K562 (cell line): ENCODE measurements around the gene RECQL5. TPM values are rescaled to one million over a fixed set of nuclear protein-coding genes. Genes with fewer than 3 reads are reported as not detected.
A peak's percentile ranks its signal among the peaks of the same experiment; 100 is the strongest.

Source experiments
- E2F3 ChIP-seq: fragments of 250-450 bp; sonication (Bioruptor Pico); IDR thresholded peaks from 2 replicates; pipeline ENCODE4 v1.4.0; 2020; ENCODE audit warnings: mild to moderate bottlenecking
- HMGN3 ChIP-seq: IDR thresholded peaks from 2 replicates; pipeline ENCODE4 v1.6.1; 2011; ENCODE audit warnings: borderline replicate concordance, low read depth, mild to moderate bottlenecking, mixed read lengths, low read length; ENCODE audit not compliant: insufficient read length; ENCODE audit errors: extremely low read depth
- MCM3 ChIP-seq: fragments of 450-650 bp; IDR thresholded peaks from 2 replicates; pipeline ENCODE4 v1.6.1; 2016
- PHTF2 ChIP-seq: fragments of 250-450 bp; sonication (Bioruptor Pico); IDR thresholded peaks from 2 replicates; pipeline ENCODE4 v1.5.0; 2021; ENCODE audit warnings: mild to moderate bottlenecking
- SPI1 ChIP-seq: IDR thresholded peaks from 2 replicates; pipeline ENCODE4 v1.6.1; 2011; ENCODE audit warnings: low read depth, low read length, control low read depth, borderline replicate concordance
- SRSF7 ChIP-seq: fragments of 200-400 bp; formaldehyde crosslinking; optimal IDR thresholded peaks from 2 replicates; pipeline ENCODE3; 2017; ENCODE audit warnings: mild to moderate bottlenecking, low read depth, low read length
- TBL1XR1 ChIP-seq, 2 experiments: IDR thresholded peaks; 2 replicates each; pipeline ENCODE4 v1.6.1; 2012; ENCODE audit warnings: improper control_type of control experiment in 2 of 2, low read length in 2 of 2, mild to moderate bottlenecking in 1 of 2
- ZNF184 ChIP-seq: sonication (generic); formaldehyde crosslinking; IDR thresholded peaks from 2 replicates; pipeline ENCODE4 v1.5.0; 2020; ENCODE audit warnings: missing genetic modification reagents
- ZNF695 ChIP-seq: fragments of 450-650 bp; formaldehyde crosslinking; IDR thresholded peaks from 2 replicates; pipeline ENCODE4 v1.4.0; 2020; ENCODE audit warnings: mild to moderate bottlenecking, moderate library complexity
- polyA plus RNA-seq, 8 experiments: library from polyadenylated mRNA; depleted of rRNA in 4 of 8; stranded (reverse) in 5 of 8; unstranded in 3 of 8; fragments of >200 nt; fragmentation: Nextera tagmentation in 2 of 8; fragmentation: Illumina TruSeq in 1 of 8; extraction: Ambion mirVana in 2 of 8; extraction: Trizol in 1 of 8; gene quantifications; 2 replicates each; pipeline versions ENCODE4 v1.2.1 to v1.2.3, GENCODE V29; 2011 to 2014; ENCODE audit warnings: inconsistent platforms in 1 of 8, missing spikeins in 1 of 8
- total RNA-seq, 7 experiments: library from RNA; depleted of rRNA in 6 of 7; stranded (reverse); fragments of >200 nt in 6 of 7; fragmentation: Illumina TruSeq in 2 of 7; extraction: Trizol in 2 of 7; gene quantifications; 2 replicates each; pipeline versions ENCODE4 v1.2.1 to v1.2.3, GENCODE V29; 2011 to 2021; ENCODE audit warnings: low replicate concordance in 1 of 7
- TF ChIP-seq, protein P1 (sequence below), 2 experiments: fragments of 450-650 bp; conservative IDR thresholded peaks; 2 replicates each; pipeline ENCODE4 v1.6.1; 2017; ENCODE audit warnings: mild to moderate bottlenecking in 2 of 2, moderate library complexity in 2 of 2
- TF ChIP-seq, protein P2 (sequence below): sonication (generic); formaldehyde crosslinking; IDR thresholded peaks from 2 replicates; pipeline ENCODE4 v1.8.0; 2022; ENCODE audit warnings: mild to moderate bottlenecking, missing genetic modification reagents
- TF ChIP-seq, protein P3 (sequence below), 3 experiments: fragments of 200-800 bp in 1 of 3; fragments of 250-450 bp in 1 of 3; fragments of 450-650 bp in 1 of 3; sonication (Bioruptor Pico) in 1 of 3; sonication (Bioruptor generic) in 1 of 3; formaldehyde crosslinking in 1 of 3; IDR thresholded peaks; 2 replicates each; pipeline versions ENCODE4 v1.6.1 to v1.8.0; 2016 to 2022; ENCODE audit warnings: mild to moderate bottlenecking in 2 of 3, missing genetic modification characterization in 2 of 3, missing compliant biosample characterization in 1 of 3, moderate library complexity in 1 of 3
- TF ChIP-seq, protein P4 (sequence below): sonication (generic); formaldehyde crosslinking; IDR thresholded peaks from 2 replicates; pipeline ENCODE4 v1.8.0; 2022; ENCODE audit warnings: mild to moderate bottlenecking, missing genetic modification reagents, borderline replicate concordance
- TF ChIP-seq, protein P5 (sequence below): sonication (generic); formaldehyde crosslinking; IDR thresholded peaks from 2 replicates; pipeline ENCODE4 v1.8.1; 2023; ENCODE audit warnings: mild to moderate bottlenecking, missing genetic modification reagents

RECQL5 gene
- total and polyA plus RNA-seq, 9 of the 15 experiments (the other 6 are each of a cell fraction or from before 2014, with no cell fraction given): 4.1 to 34.8 (median 16.4) TPM

DNA sequence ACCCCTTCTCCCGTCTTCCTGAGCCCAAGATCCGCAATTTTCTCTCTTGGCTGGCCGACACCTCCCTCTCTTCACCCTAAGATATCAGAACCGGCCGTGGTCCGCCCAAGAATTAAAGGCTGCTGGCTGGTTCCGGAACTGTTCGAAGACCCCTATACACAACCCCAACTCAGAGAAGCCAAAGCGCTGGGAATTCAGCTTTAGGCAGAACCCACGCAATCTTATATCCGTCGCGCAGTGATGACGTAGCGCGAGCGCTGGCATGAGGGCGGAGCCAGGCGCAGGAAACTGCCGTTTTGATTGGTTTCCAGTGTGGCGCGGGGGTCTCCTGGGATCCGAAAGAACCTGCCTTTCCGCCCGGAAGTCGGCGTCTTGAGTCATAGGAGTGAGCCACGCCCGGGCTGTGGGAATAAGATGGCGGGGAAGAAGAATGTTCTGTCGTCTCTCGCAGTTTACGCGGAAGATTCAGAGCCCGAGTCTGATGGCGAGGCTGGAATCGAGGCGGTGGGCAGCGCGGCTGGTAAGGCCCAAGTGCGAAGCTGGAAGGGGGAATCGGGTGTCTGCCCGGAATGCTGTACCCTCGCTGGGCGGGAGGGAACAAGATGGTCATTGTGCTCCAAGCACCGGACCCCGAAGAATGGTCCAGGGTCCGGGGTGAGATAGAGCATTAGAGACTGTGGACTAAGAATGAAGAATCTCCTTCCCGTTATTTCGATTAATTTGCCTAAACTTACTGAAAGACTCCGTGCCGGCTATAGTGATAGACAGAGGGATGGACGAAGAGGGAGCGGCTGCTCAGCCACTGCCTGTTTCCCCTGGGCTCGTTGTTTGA lies at the start of gene RECQL5, which contains the start of gene SAP30BP (continued):
- TF ChIP-seq, protein P1, sequence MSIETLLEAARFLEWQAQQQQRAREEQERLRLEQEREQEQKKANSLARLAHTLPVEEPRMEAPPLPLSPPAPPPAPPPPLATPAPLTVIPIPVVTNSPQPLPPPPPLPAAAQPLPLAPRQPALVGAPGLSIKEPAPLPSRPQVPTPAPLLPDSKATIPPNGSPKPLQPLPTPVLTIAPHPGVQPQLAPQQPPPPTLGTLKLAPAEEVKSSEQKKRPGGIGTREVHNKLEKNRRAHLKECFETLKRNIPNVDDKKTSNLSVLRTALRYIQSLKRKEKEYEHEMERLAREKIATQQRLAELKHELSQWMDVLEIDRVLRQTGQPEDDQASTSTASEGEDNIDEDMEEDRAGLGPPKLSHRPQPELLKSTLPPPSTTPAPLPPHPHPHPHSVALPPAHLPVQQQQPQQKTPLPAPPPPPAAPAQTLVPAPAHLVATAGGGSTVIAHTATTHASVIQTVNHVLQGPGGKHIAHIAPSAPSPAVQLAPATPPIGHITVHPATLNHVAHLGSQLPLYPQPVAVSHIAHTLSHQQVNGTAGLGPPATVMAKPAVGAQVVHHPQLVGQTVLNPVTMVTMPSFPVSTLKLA (conservative IDR thresholded peaks at IDR 0.05): peak; percentile 86 to 93
- peak in 1 of 2 experiments; percentile 87; a peak in 2 of 4 replicates for TF ChIP-seq TBL1XR1 (IDR thresholded peaks at IDR 0.05; ENCODE audit: low read length in 2 of 2)
- TF ChIP-seq, protein P2, sequence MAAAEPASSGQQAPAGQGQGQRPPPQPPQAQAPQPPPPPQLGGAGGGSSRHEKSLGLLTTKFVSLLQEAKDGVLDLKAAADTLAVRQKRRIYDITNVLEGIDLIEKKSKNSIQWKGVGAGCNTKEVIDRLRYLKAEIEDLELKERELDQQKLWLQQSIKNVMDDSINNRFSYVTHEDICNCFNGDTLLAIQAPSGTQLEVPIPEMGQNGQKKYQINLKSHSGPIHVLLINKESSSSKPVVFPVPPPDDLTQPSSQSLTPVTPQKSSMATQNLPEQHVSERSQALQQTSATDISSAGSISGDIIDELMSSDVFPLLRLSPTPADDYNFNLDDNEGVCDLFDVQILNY (CRISPR knock-in tag): no peak
- no peak for TF ChIP-seq PHTF2
- TF ChIP-seq, protein P3, sequence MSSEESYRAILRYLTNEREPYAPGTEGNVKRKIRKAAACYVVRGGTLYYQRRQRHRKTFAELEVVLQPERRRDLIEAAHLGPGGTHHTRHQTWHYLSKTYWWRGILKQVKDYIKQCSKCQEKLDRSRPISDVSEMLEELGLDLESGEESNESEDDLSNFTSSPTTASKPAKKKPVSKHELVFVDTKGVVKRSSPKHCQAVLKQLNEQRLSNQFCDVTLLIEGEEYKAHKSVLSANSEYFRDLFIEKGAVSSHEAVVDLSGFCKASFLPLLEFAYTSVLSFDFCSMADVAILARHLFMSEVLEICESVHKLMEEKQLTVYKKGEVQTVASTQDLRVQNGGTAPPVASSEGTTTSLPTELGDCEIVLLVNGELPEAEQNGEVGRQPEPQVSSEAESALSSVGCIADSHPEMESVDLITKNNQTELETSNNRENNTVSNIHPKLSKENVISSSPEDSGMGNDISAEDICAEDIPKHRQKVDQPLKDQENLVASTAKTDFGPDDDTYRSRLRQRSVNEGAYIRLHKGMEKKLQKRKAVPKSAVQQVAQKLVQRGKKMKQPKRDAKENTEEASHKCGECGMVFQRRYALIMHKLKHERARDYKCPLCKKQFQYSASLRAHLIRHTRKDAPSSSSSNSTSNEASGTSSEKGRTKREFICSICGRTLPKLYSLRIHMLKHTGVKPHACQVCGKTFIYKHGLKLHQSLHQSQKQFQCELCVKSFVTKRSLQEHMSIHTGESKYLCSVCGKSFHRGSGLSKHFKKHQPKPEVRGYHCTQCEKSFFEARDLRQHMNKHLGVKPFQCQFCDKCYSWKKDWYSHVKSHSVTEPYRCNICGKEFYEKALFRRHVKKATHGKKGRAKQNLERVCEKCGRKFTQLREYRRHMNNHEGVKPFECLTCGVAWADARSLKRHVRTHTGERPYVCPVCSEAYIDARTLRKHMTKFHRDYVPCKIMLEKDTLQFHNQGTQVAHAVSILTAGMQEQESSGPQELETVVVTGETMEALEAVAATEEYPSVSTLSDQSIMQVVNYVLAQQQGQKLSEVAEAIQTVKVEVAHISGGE (CRISPR knock-in tag; IDR thresholded peaks at IDR 0.05): no peak; a peak in 1 of 6 replicates
- no peak for TF ChIP-seq ZNF184 (CRISPR knock-in tag)
- TF ChIP-seq E2F3 (CRISPR knock-in tag): 0 out of 2 replicates have a peak, but pooled peaks have one; percentile 57
- TF ChIP-seq, protein P4, sequence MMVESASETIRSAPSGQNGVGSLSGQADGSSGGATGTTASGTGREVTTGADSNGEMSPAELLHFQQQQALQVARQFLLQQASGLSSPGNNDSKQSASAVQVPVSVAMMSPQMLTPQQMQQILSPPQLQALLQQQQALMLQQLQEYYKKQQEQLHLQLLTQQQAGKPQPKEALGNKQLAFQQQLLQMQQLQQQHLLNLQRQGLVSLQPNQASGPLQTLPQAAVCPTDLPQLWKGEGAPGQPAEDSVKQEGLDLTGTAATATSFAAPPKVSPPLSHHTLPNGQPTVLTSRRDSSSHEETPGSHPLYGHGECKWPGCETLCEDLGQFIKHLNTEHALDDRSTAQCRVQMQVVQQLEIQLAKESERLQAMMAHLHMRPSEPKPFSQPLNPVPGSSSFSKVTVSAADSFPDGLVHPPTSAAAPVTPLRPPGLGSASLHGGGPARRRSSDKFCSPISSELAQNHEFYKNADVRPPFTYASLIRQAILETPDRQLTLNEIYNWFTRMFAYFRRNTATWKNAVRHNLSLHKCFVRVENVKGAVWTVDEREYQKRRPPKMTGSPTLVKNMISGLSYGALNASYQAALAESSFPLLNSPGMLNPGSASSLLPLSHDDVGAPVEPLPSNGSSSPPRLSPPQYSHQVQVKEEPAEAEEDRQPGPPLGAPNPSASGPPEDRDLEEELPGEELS (CRISPR knock-in tag): no peak
- no peak for TF ChIP-seq HMGN3
- TF ChIP-seq, protein P5, sequence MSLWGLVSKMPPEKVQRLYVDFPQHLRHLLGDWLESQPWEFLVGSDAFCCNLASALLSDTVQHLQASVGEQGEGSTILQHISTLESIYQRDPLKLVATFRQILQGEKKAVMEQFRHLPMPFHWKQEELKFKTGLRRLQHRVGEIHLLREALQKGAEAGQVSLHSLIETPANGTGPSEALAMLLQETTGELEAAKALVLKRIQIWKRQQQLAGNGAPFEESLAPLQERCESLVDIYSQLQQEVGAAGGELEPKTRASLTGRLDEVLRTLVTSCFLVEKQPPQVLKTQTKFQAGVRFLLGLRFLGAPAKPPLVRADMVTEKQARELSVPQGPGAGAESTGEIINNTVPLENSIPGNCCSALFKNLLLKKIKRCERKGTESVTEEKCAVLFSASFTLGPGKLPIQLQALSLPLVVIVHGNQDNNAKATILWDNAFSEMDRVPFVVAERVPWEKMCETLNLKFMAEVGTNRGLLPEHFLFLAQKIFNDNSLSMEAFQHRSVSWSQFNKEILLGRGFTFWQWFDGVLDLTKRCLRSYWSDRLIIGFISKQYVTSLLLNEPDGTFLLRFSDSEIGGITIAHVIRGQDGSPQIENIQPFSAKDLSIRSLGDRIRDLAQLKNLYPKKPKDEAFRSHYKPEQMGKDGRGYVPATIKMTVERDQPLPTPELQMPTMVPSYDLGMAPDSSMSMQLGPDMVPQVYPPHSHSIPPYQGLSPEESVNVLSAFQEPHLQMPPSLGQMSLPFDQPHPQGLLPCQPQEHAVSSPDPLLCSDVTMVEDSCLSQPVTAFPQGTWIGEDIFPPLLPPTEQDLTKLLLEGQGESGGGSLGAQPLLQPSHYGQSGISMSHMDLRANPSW (CRISPR knock-in tag): no peak
- TF ChIP-seq MCM3: no peak
- TF ChIP-seq SRSF7: no peak
- TF ChIP-seq SPI1: no peak
- no peak for TF ChIP-seq ZNF695 (CRISPR knock-in tag)
